ENCODE results near the gene EYS.
"Not testable (repeated sequence)": the region's sequence is repeated elsewhere in the genome, so short reads cannot be mapped to it uniquely, and the experiment has no call there.

The EYS gene

DNA sequence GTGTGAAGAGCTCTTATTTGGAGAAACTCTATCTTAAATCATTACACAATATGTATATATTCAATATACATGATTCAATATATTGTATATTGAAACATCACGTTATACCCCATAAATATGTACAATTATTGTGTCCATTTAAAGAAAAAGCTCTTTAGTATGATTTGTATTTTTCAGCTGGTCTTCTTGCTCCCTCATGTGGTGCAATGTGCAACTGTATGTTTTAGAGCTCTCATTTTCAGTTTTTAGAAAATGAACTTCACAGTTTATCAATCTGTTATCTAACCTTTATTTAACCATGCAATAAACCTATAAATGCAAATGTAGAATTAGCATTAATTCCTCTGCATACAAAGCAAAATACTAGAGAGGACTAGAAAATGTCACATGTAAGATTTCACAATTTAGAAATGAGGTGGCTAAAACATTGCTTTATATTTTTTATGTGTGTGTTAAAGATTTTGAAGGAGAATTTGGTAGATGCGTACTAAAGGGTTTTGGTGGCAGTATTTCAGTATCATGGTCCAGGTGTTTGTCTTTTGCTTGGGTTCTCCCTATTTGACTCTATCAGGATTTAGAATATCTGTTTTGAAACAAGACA is 1904.3 kb downstream of the EYS start:
- TF ChIP-seq, protein P1, sequence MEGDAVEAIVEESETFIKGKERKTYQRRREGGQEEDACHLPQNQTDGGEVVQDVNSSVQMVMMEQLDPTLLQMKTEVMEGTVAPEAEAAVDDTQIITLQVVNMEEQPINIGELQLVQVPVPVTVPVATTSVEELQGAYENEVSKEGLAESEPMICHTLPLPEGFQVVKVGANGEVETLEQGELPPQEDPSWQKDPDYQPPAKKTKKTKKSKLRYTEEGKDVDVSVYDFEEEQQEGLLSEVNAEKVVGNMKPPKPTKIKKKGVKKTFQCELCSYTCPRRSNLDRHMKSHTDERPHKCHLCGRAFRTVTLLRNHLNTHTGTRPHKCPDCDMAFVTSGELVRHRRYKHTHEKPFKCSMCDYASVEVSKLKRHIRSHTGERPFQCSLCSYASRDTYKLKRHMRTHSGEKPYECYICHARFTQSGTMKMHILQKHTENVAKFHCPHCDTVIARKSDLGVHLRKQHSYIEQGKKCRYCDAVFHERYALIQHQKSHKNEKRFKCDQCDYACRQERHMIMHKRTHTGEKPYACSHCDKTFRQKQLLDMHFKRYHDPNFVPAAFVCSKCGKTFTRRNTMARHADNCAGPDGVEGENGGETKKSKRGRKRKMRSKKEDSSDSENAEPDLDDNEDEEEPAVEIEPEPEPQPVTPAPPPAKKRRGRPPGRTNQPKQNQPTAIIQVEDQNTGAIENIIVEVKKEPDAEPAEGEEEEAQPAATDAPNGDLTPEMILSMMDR (IDR thresholded peaks at IDR 0.05) = peak; percentile 46
- Mint-ChIP-seq H3K36me3 (ENCODE audit: low read depth) (no peaks in the 10 kb centered on the region), H3K4me3 (no peak overlapping the region), H3K4me1 (peaks cover 19% of the 10 kb centered on the region), H3K27me3 (ENCODE audit: low read depth, poor library complexity) (no peaks in the 10 kb centered on the region), H3K27ac (no peak overlapping the region), H3K9me3 (no peaks in the 10 kb centered on the region)
- no peak for DNase-seq

DNA sequence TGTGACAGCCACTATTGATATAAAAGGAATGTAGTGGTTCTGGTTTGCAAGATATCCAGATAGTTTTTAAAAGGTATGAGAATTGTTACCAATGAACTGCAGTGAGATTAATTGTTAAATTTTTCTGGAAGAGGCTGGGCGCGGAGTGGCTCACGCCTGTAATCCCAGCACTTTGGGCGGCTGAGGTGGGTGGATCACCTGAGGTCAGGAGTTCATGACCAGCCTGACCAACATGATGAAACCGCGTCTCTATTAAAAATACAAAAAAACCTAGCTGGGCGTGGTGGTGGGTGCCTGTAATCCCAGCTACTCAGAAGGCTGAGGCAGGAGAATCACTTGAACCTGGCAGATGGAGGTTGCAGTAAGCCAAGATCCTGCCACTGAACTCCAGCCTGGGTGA is 1906.6 kb downstream of the EYS start:
- H3K9me3 Mint-ChIP-seq; H3K4me1 Mint-ChIP-seq; H3K4me3 Mint-ChIP-seq; H3K27me3 Mint-ChIP-seq (ENCODE audit: low read depth, poor library complexity); DNase-seq; H3K36me3 Mint-ChIP-seq (ENCODE audit: low read depth); H3K27ac Mint-ChIP-seq: not testable (repeated sequence)

DNA sequence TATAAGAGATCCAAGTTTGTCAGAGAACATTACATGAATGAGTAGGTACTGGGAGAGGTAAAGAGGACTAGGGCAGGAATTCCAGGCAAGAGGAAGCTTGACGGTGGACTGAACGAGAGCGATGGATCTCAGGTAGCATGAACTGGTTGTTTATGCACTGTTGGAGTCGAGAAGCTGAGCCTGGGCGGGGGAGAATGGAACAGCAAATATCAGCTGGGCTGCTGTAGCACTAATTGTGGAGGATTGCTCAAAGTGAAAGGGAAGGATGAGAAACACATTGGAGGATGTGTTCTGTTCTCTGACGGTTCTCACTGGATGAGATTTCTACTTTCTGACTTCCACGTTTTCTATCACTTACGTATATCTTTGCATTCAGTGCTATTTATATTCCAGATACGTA is 1907.2 kb downstream of the EYS start:
- Mint-ChIP-seq H3K4me3 (no peak overlapping the region), H3K27me3 (ENCODE audit: low read depth, poor library complexity) (no peaks in the 10 kb centered on the region), H3K4me1 (peaks cover 6% of the 10 kb centered on the region), H3K27ac (no peak overlapping the region), H3K9me3 (no peaks in the 10 kb centered on the region), H3K36me3 (ENCODE audit: low read depth) (no peaks in the 10 kb centered on the region)
- no peak for DNase-seq
- TF ChIP-seq, protein P1 (IDR thresholded peaks at IDR 0.05) = no peak

DNA sequence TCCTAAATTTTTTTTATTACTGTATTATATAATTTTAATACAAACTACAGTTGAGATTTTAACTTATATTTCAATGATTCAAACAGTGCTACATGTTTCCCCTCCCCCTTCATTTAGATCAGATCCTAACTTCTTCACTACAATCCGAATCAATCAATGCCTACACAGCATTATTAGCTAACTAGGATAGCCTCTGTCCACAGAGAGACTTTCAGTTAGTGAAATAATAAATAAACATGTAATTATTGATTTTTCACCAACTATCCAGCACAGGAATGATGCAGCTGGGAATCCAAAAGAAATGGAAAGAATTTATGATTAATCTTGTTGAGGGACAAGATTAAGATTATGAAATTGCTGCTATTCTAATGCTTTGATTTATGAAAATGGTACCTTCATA is 1907.7 kb downstream of the EYS start:
- Mint-ChIP-seq H3K27ac (no peak overlapping the region), H3K9me3 (no peaks in the 10 kb centered on the region), H3K27me3 (ENCODE audit: low read depth, poor library complexity) (no peaks in the 10 kb centered on the region), H3K36me3 (ENCODE audit: low read depth) (no peaks in the 10 kb centered on the region), H3K4me3 (no peak overlapping the region), H3K4me1 (peaks cover 1% of the 10 kb centered on the region)
- no peak for DNase-seq
- TF ChIP-seq, protein P1 (IDR thresholded peaks at IDR 0.05) = no peak

DNA sequence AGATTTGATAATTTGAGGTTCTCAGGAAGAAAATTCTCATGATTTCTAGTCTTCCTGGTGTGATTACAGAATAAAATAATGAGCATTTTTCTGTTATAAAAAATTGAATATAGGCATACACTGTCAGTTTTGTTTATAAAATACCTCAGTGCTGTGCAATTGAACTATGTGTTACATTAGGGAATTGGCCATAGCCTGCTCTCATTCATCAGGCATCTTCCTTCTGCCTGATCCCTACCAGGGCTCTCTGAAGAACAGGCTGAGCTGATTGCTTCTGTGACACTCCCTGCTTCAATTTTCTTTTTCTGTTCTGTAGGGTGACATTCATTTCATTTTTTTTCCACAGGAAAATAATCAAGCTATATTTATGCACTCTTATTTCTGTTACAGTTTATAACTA is 1908.6 kb downstream of the EYS start:
- Mint-ChIP-seq H3K4me1 (no peaks in the 10 kb centered on the region), H3K27me3 (ENCODE audit: low read depth, poor library complexity) (no peaks in the 10 kb centered on the region), H3K36me3 (ENCODE audit: low read depth) (no peaks in the 10 kb centered on the region), H3K4me3 (no peak overlapping the region), H3K9me3 (no peaks in the 10 kb centered on the region), H3K27ac (no peak overlapping the region)
- DNase-seq = no peak
- TF ChIP-seq, protein P1 (IDR thresholded peaks at IDR 0.05) = no peak

DNA sequence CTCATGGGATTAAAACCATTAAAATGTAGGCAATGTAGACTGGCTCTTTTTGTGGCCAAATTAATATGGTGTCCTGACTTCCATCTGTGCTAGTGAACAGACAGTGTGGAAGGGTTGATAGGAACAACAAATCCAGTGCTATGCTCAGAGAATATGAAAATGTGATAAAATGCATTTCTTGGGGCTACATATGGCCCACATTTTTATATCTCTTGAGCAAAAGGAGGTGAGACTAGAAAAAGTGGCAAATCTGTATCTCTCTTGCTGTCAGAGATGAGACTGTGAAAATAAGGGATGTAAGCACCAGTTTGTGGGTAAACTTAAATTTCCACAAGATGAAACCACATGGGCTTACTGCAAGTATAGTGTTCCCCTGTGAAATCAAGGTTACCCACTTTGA is 1909.3 kb downstream of the EYS start:
- no peaks in the 10 kb centered on the region for H3K36me3 Mint-ChIP-seq (ENCODE audit: low read depth)
- H3K27ac Mint-ChIP-seq = no peak overlapping the region
- H3K4me1 Mint-ChIP-seq = no peaks in the 10 kb centered on the region
- H3K27me3 Mint-ChIP-seq (ENCODE audit: low read depth, poor library complexity) = no peaks in the 10 kb centered on the region
- TF ChIP-seq, protein P1 (IDR thresholded peaks at IDR 0.05) = no peak
- no peaks in the 10 kb centered on the region for H3K9me3 Mint-ChIP-seq
- no peak for DNase-seq
- no peak overlapping the region for H3K4me3 Mint-ChIP-seq
